Measurements from ENCODE around the gene CA12.

DNA sequence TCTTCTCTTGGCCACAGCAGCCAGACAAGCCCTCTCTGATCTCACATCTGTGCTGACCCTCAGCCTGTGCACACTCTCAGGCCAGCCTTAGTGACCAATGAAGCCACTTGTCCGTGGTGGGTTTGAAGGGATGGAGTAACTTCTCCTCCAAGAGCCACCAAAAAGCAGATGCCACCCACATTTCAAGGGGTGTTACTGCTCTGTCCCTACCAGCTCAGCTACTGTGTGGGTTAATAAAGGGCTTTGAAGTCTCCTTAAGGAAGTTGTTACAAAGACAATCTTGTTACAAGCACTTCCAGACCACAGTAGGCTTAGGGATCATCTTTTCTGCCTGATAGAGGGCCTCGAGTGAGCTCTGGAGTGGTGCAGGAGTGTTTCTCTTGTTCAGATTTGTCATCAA, 3.3 kb upstream of the CA12 start:
- no peak for TF ChIP-seq EZH2 (IDR thresholded peaks at IDR 0.05)
- TF ChIP-seq POLR2AphosphoS5 (IDR thresholded peaks at IDR 0.05; ENCODE audit: borderline replicate concordance, low read depth, low read length), result no peak
- TF ChIP-seq FOXP2 (optimal IDR thresholded peaks at IDR 0.05; ENCODE audit: control extremely low read depth, extremely low read length, insufficient read depth), result no peak
